ENCODE data around the gene DICER1.

The DICER1 gene

DNA sequence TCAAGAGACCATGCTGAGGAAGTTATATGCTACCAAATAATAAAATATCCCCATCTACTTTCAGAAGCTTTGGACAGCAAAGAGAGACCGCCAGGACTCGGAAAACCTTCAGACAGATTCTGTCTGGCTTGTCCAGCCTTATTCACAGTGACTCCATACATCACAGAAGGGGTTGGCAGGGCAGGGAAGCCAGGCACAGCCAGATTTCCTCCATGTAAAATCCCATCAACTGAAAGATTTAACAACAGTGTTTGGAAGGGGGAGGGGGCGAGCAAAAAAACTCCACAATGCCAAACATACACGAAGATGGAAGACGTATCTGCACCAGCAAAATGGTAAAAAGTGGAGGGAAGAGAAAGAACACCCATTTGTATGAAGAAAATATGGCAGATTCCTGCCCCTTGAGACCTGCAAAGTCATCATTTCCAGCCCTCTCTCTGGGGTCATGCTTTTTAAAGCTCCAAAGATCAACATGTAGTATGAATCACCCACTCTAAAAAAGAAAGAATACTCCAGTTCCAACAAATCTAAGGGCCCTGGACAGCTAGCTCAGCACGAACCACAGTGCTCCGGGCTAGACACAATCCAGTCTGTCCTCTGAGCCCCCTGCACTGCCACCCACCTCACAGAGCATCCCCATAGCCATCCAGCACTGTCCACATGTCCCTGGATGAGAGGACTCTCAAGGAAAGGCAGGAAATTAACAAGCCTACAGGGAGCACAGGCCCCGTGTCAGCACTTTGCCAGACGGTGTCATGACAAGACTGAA is 116.4 kb downstream of the DICER1 start:
- no peak for DNase-seq (ENCODE audit: low read depth in 2 of 2)

DNA sequence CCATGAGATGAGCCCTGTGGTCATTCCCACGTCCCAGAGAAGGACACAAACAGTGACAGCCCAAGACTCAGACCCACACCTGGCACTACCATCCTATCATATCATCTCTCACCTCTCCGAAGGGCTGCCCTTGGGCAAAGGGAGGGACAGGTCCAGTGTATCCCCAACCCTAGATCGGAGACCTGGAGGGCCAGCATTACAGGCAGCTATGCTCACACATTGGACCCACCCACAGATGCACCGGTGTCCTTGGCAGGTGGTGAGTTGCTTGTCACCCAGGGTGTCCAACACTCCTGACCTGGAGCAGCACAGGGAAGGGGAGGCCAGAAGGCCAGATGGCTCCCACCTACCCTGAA is 117.4 kb downstream of the DICER1 start:
- DNase-seq (ENCODE audit: low read depth in 2 of 2): no peak

DNA sequence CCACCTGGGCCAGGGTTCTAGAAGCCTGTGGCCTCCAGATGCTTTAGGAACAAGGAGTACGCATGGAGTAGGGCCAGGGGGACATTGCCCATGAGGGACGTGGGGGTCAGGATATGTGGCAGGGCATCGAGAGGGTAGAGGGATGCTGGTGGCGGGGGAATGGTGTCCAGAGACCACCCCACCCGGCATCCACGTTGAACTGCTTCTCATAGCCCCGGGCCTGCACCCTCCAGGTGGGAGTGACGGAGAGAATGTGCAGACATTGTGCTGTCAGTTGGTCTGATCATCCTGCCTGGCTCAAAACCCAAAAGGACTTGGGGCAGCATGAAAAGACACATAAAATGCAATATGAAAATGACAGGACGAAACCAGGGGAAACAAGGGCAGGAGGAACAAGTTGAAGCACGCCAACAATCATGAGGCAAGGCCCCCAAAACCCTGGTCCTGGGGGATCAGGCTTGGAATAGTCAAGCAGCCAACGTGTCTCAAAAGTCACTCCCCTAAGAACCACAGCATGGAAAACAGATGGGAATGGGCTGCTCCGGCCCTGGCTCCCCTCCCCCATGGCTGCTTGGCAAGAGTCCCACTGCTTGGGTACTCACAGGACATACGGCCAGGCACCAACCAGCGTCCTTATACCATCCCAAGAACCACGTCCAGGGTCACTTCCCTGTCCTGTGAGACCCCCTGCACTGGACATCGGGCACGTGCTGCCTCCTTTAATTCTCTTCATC is 117.9 kb downstream of the DICER1 start:
- DNase-seq (ENCODE audit: low read depth in 2 of 2): no peak

GRCh38 chr14:95038521-95039250 is 118.6 kb downstream of the DICER1 start:
- no peak for DNase-seq (ENCODE audit: low read depth in 2 of 2)

DNA sequence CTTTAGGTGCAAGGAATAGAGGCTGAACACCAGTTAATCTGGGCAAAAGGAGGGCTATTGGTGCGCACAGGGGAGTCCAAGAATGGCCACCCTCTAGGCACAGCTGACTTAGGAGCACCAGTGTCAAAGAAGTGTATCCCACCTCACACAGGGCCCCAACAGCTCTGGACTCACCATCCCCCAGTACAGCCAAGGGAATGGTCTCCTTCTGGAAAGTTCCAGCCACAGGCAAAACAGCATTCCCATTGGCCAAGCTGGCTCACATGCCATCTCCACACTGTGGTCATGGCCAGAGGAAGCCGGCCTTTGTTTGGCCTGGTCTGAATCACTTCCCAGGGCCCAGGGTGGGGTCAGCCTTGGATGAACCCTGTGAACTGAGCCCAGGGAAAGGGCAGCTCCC is 120.1 kb downstream of the DICER1 start:
- DNase-seq (ENCODE audit: low read depth in 2 of 2): no peak

All from stimulated activated CD4-positive, alpha-beta T cell treated with anti-CD3 and anti-CD28 coated beads, Interleukin-1b, Interleukin-23, amount 100 ng/mL, for 1 hour (primary cell).